ENCODE results near the gene CELF2.

Gene CELF2

GRCh38 chr10:11297136-11297535 is 279.5 kb downstream of the CELF2 start:
- no peak for TF ChIP-seq SIN3A (IDR thresholded peaks at IDR 0.05; ENCODE audit: borderline replicate concordance, insufficient read depth, low read length)
- no peak for TF ChIP-seq FOXP2 (optimal IDR thresholded peaks at IDR 0.05; ENCODE audit: borderline replicate concordance, extremely low read depth, extremely low read length, insufficient read depth)
- no peak for TF ChIP-seq POLR2AphosphoS5 (IDR thresholded peaks at IDR 0.05; ENCODE audit: low read depth, low read length)
- TF ChIP-seq, protein P1, sequence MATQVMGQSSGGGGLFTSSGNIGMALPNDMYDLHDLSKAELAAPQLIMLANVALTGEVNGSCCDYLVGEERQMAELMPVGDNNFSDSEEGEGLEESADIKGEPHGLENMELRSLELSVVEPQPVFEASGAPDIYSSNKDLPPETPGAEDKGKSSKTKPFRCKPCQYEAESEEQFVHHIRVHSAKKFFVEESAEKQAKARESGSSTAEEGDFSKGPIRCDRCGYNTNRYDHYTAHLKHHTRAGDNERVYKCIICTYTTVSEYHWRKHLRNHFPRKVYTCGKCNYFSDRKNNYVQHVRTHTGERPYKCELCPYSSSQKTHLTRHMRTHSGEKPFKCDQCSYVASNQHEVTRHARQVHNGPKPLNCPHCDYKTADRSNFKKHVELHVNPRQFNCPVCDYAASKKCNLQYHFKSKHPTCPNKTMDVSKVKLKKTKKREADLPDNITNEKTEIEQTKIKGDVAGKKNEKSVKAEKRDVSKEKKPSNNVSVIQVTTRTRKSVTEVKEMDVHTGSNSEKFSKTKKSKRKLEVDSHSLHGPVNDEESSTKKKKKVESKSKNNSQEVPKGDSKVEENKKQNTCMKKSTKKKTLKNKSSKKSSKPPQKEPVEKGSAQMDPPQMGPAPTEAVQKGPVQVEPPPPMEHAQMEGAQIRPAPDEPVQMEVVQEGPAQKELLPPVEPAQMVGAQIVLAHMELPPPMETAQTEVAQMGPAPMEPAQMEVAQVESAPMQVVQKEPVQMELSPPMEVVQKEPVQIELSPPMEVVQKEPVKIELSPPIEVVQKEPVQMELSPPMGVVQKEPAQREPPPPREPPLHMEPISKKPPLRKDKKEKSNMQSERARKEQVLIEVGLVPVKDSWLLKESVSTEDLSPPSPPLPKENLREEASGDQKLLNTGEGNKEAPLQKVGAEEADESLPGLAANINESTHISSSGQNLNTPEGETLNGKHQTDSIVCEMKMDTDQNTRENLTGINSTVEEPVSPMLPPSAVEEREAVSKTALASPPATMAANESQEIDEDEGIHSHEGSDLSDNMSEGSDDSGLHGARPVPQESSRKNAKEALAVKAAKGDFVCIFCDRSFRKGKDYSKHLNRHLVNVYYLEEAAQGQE (IDR thresholded peaks at IDR 0.05; ENCODE audit: insufficient read depth in 1 of 2, low read depth in 2 of 2, low read length in 2 of 2): no peak

GRCh38 chr10:11298116-11298515 is 280.4 kb downstream of the CELF2 start:
- TF ChIP-seq SIN3A (IDR thresholded peaks at IDR 0.05; ENCODE audit: borderline replicate concordance, insufficient read depth, low read length): no peak
- no peak for TF ChIP-seq POLR2AphosphoS5 (IDR thresholded peaks at IDR 0.05; ENCODE audit: low read depth, low read length)
- TF ChIP-seq, protein P1 (IDR thresholded peaks at IDR 0.05; ENCODE audit: insufficient read depth in 1 of 2, low read depth in 2 of 2, low read length in 2 of 2): no peak
- no peak for TF ChIP-seq FOXP2 (optimal IDR thresholded peaks at IDR 0.05; ENCODE audit: borderline replicate concordance, extremely low read depth, extremely low read length, insufficient read depth)
- no peak for TF ChIP-seq TAF1 (IDR thresholded peaks at IDR 0.05; ENCODE audit: borderline replicate concordance, insufficient read depth, low read length)

DNA sequence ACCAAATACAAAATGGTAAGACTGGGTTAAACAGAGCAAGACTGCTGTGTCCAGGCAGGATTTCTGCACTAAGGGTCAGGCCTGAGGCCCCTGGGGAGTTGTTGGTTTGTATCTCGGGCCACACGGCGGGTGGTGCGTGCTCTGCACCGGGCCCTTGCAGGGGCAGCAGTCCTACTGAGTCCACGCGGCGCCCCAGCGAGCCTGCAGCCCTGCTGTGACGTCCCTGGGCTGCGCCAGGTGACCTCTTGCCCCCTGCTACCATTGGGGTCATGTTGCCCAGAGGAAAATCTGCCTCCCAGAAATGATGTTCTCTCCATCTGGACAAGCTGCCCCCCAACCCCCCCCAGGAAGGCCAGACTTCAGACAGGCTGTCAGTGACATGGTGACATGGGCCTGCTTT is 281.5 kb downstream of the CELF2 start:
- TF ChIP-seq TAF1 (IDR thresholded peaks at IDR 0.05; ENCODE audit: borderline replicate concordance, insufficient read depth, low read length) (no peak), POLR2AphosphoS5 (IDR thresholded peaks at IDR 0.05; ENCODE audit: low read depth, low read length) (no peak)

GRCh38 chr10:11300026-11300425 is 282.4 kb downstream of the CELF2 start:
- TF ChIP-seq POLR2AphosphoS5 (IDR thresholded peaks at IDR 0.05; ENCODE audit: low read depth, low read length) (no peak), TAF1 (IDR thresholded peaks at IDR 0.05; ENCODE audit: borderline replicate concordance, insufficient read depth, low read length) (no peak), FOXP2 (optimal IDR thresholded peaks at IDR 0.05; ENCODE audit: borderline replicate concordance, extremely low read depth, extremely low read length, insufficient read depth) (no peak), SIN3A (IDR thresholded peaks at IDR 0.05; ENCODE audit: borderline replicate concordance, insufficient read depth, low read length) (no peak)
- TF ChIP-seq, protein P1 (IDR thresholded peaks at IDR 0.05; ENCODE audit: insufficient read depth in 1 of 2, low read depth in 2 of 2, low read length in 2 of 2): no peak

DNA sequence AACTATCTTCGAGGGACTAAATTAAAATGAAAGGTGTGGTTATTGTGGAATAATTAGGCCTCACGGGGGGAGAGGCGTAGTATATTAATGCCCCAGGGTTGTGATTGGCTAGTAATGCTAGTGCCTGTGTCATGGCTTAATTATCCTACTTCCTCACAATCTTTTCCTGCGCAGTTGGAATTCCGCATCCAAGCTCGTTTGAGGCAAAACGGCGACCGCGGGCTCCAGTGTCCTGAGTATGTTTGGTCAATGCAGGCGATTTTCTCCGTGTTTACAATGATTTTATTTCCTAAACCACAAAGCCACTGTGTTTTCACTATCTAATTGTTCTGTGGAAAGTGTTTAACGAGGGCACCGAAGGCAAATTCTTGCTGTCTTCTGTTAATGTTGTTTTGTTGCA is 282.9 kb downstream of the CELF2 start:
- TF ChIP-seq FOXP2 (optimal IDR thresholded peaks at IDR 0.05; ENCODE audit: borderline replicate concordance, extremely low read depth, extremely low read length, insufficient read depth): no peak
- no peak for TF ChIP-seq POLR2AphosphoS5 (IDR thresholded peaks at IDR 0.05; ENCODE audit: low read depth, low read length)
- TF ChIP-seq SIN3A (IDR thresholded peaks at IDR 0.05; ENCODE audit: borderline replicate concordance, insufficient read depth, low read length): no peak
- TF ChIP-seq, protein P1 (IDR thresholded peaks at IDR 0.05; ENCODE audit: insufficient read depth in 1 of 2, low read depth in 2 of 2, low read length in 2 of 2): no peak
- TF ChIP-seq TAF1 (IDR thresholded peaks at IDR 0.05; ENCODE audit: borderline replicate concordance, insufficient read depth, low read length): no peak

All from PFSK-1 (cell line).